Stimulated activated CD4-positive, alpha-beta T cell treated with anti-CD3 and anti-CD28 coated beads, Interleukin-12 subunit alpha, Interleukin-12 subunit beta, amount 100 ng/mL, for 4 hours (primary cell): ENCODE measurements around the gene BMPR2.
"Not testable (repeated sequence)": the region's sequence is repeated elsewhere in the genome, so short reads cannot be mapped to it uniquely, and the experiment has no call there.

Source experiments
- DNase-seq: peaks from one replicate; pipeline ENCODE4 v3.0.0-alpha.2; 2020

BMPR2 gene

GRCh38 chr2:202386495-202386894, 10.4 kb downstream of the BMPR2 start:
- not testable (repeated sequence) for DNase-seq

- no peak for DNase-seq
These were observed 11.6 kb downstream of the BMPR2 start for GRCh38 chr2:202387608-202388342.

GRCh38 chr2:202400941-202401340, 24.8 kb downstream of the BMPR2 start:
- no peak for DNase-seq

GRCh38 chr2:202405798-202406197, 29.7 kb downstream of the BMPR2 start:
- no peak for DNase-seq

GRCh38 chr2:202406445-202406978, 30.4 kb downstream of the BMPR2 start:
- no peak for DNase-seq

GRCh38 chr2:202408546-202409140, 32.5 kb downstream of the BMPR2 start:
- DNase-seq: no peak

- no peak for DNase-seq
These were observed 34.0 kb downstream of the BMPR2 start for GRCh38 chr2:202410092-202410491.

- DNase-seq: no peak
These were observed 35.0 kb downstream of the BMPR2 start for GRCh38 chr2:202411097-202411496.

GRCh38 chr2:202418027-202418426, 41.9 kb downstream of the BMPR2 start:
- no peak for DNase-seq

- no peak for DNase-seq
These were observed 42.4 kb downstream of the BMPR2 start for GRCh38 chr2:202418511-202418910.

GRCh38 chr2:202423139-202423538, 47.0 kb downstream of the BMPR2 start:
- DNase-seq: no peak

GRCh38 chr2:202425036-202425435, 48.9 kb downstream of the BMPR2 start:
- DNase-seq: no peak

GRCh38 chr2:202426751-202427150, 50.6 kb downstream of the BMPR2 start:
- DNase-seq: no peak

- no peak for DNase-seq
These were observed 53.2 kb downstream of the BMPR2 start for GRCh38 chr2:202429164-202429980.

GRCh38 chr2:202432776-202433175, 56.6 kb downstream of the BMPR2 start:
- DNase-seq: no peak

- no peak for DNase-seq
These were observed 58.3 kb downstream of the BMPR2 start for GRCh38 chr2:202434472-202434871.

GRCh38 chr2:202436626-202437025, 60.5 kb downstream of the BMPR2 start:
- DNase-seq: no peak

- DNase-seq: not testable (repeated sequence)
These were observed 64.0 kb downstream of the BMPR2 start for GRCh38 chr2:202440117-202440516.

GRCh38 chr2:202442882-202443281, 66.8 kb downstream of the BMPR2 start:
- DNase-seq: no peak

GRCh38 chr2:202444000-202444399, 67.9 kb downstream of the BMPR2 start:
- DNase-seq: no peak

GRCh38 chr2:202449344-202449743, 73.2 kb downstream of the BMPR2 start:
- no peak for DNase-seq

GRCh38 chr2:202450785-202451184, 74.7 kb downstream of the BMPR2 start:
- DNase-seq: no peak

- no peak for DNase-seq
These were observed 76.6 kb downstream of the BMPR2 start for GRCh38 chr2:202452744-202453143.

- DNase-seq: no peak
These were observed 78.4 kb downstream of the BMPR2 start for GRCh38 chr2:202454536-202454935.
